ENCODE results near the gene ANKRD34A. TPM values are rescaled to one million over a fixed set of nuclear protein-coding genes. Genes with fewer than 3 reads are reported as not detected.

Gene ANKRD34A
- total and polyA plus RNA-seq, 2 of the 4 experiments (the other 2 are of a cell fraction), result 0.90 to 1.9 TPM

GRCh38 chr1:145917595-145917994 lies 46.8 kb downstream of the ANKRD34A start (continued):
- TF ChIP-seq MAFK (IDR thresholded peaks at IDR 0.05; ENCODE audit: low read depth, low read length), result no peak

GRCh38 chr1:145916745-145917144 lies 47.6 kb downstream of the ANKRD34A start:
- H3K36me3 ChIP-seq (ENCODE audit: control insufficient read depth, insufficient read depth, low read length), result peaks cover 7% of the 10 kb centered on the region
- H2BK20ac ChIP-seq (ENCODE audit: low read depth, low read length), result no peak overlapping the region
- H3K4me2 ChIP-seq (ENCODE audit: low read depth, low read length), result no peak overlapping the region
- no peak overlapping the region for H3K9ac ChIP-seq (ENCODE audit: low read depth, low read length)
- 0 out of 2 replicates have a peak overlapping the region, but pooled peaks have one; percentile 21 for H2AK5ac ChIP-seq (ENCODE audit: low read depth, low read length)
- no peak overlapping the region for H3K4ac ChIP-seq (ENCODE audit: low read depth, low read length)
- no peaks in the 10 kb centered on the region for H4K20me1 ChIP-seq (ENCODE audit: insufficient read depth, low read length)
- H3K27me3 ChIP-seq (ENCODE audit: control insufficient read depth, insufficient read depth, low read length), result no peaks in the 10 kb centered on the region
- dilution Hi-C loops (cut with HindIII; ENCODE audit: low sequenced_read_pairs, unreplicated experiment) (no loop called here), in situ Hi-C loops (cut with MboI; ENCODE audit: low sequenced_read_pairs) (loop anchor here (5.0 kb wide), 2 partner anchors 51 to 81 kb away; partner anchors contain the start of gene TXNIP), intact Hi-C loops (cut with micrococcal nuclease) (loop anchor here (5.0 kb wide), 1 partner anchor 81 kb away; the partner anchor contains the start of gene TXNIP)
- peaks cover 15 to 31% of the 10 kb centered on the region in 2 experiments for H3K79me1 ChIP-seq (ENCODE audit: low read depth in 1 of 2, low read length in 2 of 2)
- H2AFZ ChIP-seq (replicated peaks; ENCODE audit: low read length, poor library complexity), result no peak overlapping the region
- ChIA-PET POLR2A (ENCODE audit: unreplicated experiment) (no interaction called here), CTCF (interaction anchor here (1.1 kb wide), 1 partner anchor 25 kb away, joined by 5 read pairs; no protein-coding TSS in a partner anchor)
- H3K23ac ChIP-seq (ENCODE audit: low read depth, low read length), result no peak overlapping the region
- no peak overlapping the region for H4K5ac ChIP-seq (ENCODE audit: low read depth, low read length)
- H3K4me1 ChIP-seq (ENCODE audit: control insufficient read depth, insufficient read depth, low read length), result peaks cover 8% of the 10 kb centered on the region
- no peak overlapping the region for H2BK5ac ChIP-seq (ENCODE audit: low read depth, low read length, poor library complexity, severe bottlenecking)
- ATAC-seq (ENCODE audit: low read depth), result no peak
- no peak overlapping the region; the same call in 2 of the 3 replicates for H2BK15ac ChIP-seq (ENCODE audit: low read depth, low read length)
- peaks cover 6% of the 10 kb centered on the region for H3K9me1 ChIP-seq (ENCODE audit: insufficient read depth, low read length)
- H2AK9ac ChIP-seq (replicated peaks; ENCODE audit: low read depth, low read length, poor library complexity), result no peak overlapping the region
- no peak overlapping the region for H3K4me3 ChIP-seq (ENCODE audit: insufficient read depth, low read depth, low read length)
- no TSS peak for BruUV-seq (replicated peaks)
- H3K9me3 ChIP-seq (ENCODE audit: control insufficient read depth, insufficient read depth, low read length), result no peaks in the 10 kb centered on the region
- no peak overlapping the region for H4K91ac ChIP-seq (ENCODE audit: insufficient read depth, low read depth, low read length)
- no peak overlapping the region for H3K14ac ChIP-seq (replicated peaks; ENCODE audit: low read depth, low read length)
- no peak for TF ChIP-seq MAFK (IDR thresholded peaks at IDR 0.05; ENCODE audit: low read depth, low read length)
- no peak for TF ChIP-seq RCOR1 (IDR thresholded peaks at IDR 0.05; ENCODE audit: insufficient replicate concordance, low read length)
- TF ChIP-seq CTCF (conservative IDR thresholded peaks at IDR 0.05; ENCODE audit: low read depth, low read length), result no peak
- 0 out of 2 replicates have a peak, but pooled peaks have one; percentile 16 for TF ChIP-seq CEBPB (IDR thresholded peaks at IDR 0.05; ENCODE audit: low read depth, low read length)
- TF ChIP-seq FOS (IDR thresholded peaks at IDR 0.05; ENCODE audit: low read depth, low read length), result no peak
- no peak for TF ChIP-seq MXI1 (IDR thresholded peaks at IDR 0.05; ENCODE audit: borderline replicate concordance, low read depth, low read length)
- H3K56ac ChIP-seq (ENCODE audit: extremely low read depth, insufficient read depth, low read length), result no peak overlapping the region
- H3K18ac ChIP-seq (ENCODE audit: low read depth, low read length), result no peak overlapping the region
- no peak overlapping the region for H3K27ac ChIP-seq (ENCODE audit: insufficient read depth, low read length)
- H2BK120ac ChIP-seq (ENCODE audit: low read depth, low read length), result no peak overlapping the region
- no peak overlapping the region for H4K8ac ChIP-seq (ENCODE audit: low read depth in 2 of 2, low read length in 2 of 2)
- 57% methylated on average over 4 of the region's 5 CpGs; no CpG with 5 or more reads in 1 of the 2 experiments for WGBS, 2 experiments (ENCODE audit: extremely low coverage in 2 of 2, insufficient read length in 1 of 2)
- peak; percentile 8 for DNase-seq

Measured in IMR-90 (cell line).